Liver (tissue), 9 donors: ENCODE measurements around the gene BCAR3. TPM values are rescaled to one million over a fixed set of nuclear protein-coding genes. Genes with fewer than 3 reads are reported as not detected.

Experiments used
- DNase-seq: peaks from one replicate; pipeline ENCODE4 v3.0.0-alpha.2; 2017; ENCODE audit warnings: low spot score
- H3K27ac ChIP-seq, 2 donors: one replicate each; pipeline ENCODE4 v1.7.0; 2013; ENCODE audit warnings: inconsistent platforms in 2 of 2, low read length in 2 of 2, control low read depth in 1 of 2, low read depth in 1 of 2, mild to moderate bottlenecking in 1 of 2
- H3K27me3 ChIP-seq, 4 donors: one replicate each; pipeline versions ENCODE4 v1.6.1 to v1.7.0; 2013; ENCODE audit warnings: low read length in 3 of 4, inconsistent platforms in 1 of 4, mild to moderate bottlenecking in 1 of 4, moderate library complexity in 1 of 4; ENCODE audit not compliant: control insufficient read depth in 4 of 4, insufficient read depth in 4 of 4
- H3K36me3 ChIP-seq, 4 donors: one replicate each; pipeline versions ENCODE4 v1.6.1 to v1.7.0; 2013; ENCODE audit warnings: low read length in 3 of 4, mild to moderate bottlenecking in 3 of 4, low read depth in 1 of 4, moderate library complexity in 1 of 4; ENCODE audit not compliant: control insufficient read depth in 4 of 4, insufficient read depth in 3 of 4
- H3K4me1 ChIP-seq, 4 donors: one replicate each; pipeline versions ENCODE4 v1.6.1 to v1.7.0; 2013; ENCODE audit warnings: low read length in 3 of 4, mild to moderate bottlenecking in 3 of 4, moderate library complexity in 1 of 4; ENCODE audit not compliant: control insufficient read depth in 4 of 4, insufficient read depth in 4 of 4
- H3K4me3 ChIP-seq, 3 donors: one replicate each; pipeline versions ENCODE4 v1.6.1 to v1.7.0; 2013; ENCODE audit warnings: low read length in 3 of 3, control low read depth in 1 of 3, low read depth in 1 of 3, mild to moderate bottlenecking in 1 of 3
- H3K9ac ChIP-seq, 2 donors: one replicate each; pipeline ENCODE4 v1.7.0; 2013; ENCODE audit warnings: low read length in 2 of 2, mild to moderate bottlenecking in 2 of 2, moderate library complexity in 2 of 2, control low read depth in 1 of 2, low read depth in 1 of 2
- H3K9me3 ChIP-seq, 4 donors: one replicate each; pipeline versions ENCODE4 v1.6.1 to v1.7.0; 2013; ENCODE audit warnings: low read length in 3 of 4; ENCODE audit not compliant: control insufficient read depth in 4 of 4
- CTCF ChIP-seq: fragments of 150-350 bp; IDR thresholded peaks from 2 replicates; pipeline ENCODE4 v1.5.1; 2017; ENCODE audit warnings: improper control_type of control experiment, low read depth, low read length; ENCODE audit not compliant: missing input control
- FOXA1 ChIP-seq: IDR thresholded peaks from 2 replicates; pipeline ENCODE4 v1.6.1; 2016; ENCODE audit warnings: antibody characterized with exemption
- GABPA ChIP-seq, 2 donors: IDR thresholded peaks in 1 of 2; conservative IDR thresholded peaks in 1 of 2; 2 replicates each; pipeline ENCODE4 v1.6.1; 2016; ENCODE audit warnings: antibody characterized with exemption in 2 of 2, mild to moderate bottlenecking in 1 of 2, moderate library complexity in 1 of 2
- JUND ChIP-seq, 2 donors: IDR thresholded peaks; 2 replicates each; pipeline ENCODE4 v1.6.1; 2016; ENCODE audit warnings: antibody characterized with exemption in 2 of 2
- MAX ChIP-seq: IDR thresholded peaks from 2 replicates; pipeline ENCODE4 v1.6.1; 2016; ENCODE audit warnings: antibody characterized with exemption
- NR2F2 ChIP-seq: IDR thresholded peaks from 2 replicates; pipeline ENCODE4 v1.6.1; 2016; ENCODE audit warnings: antibody characterized with exemption
- RAD21 ChIP-seq, 2 donors: IDR thresholded peaks; 2 replicates each; pipeline ENCODE4 v1.6.1; 2016; ENCODE audit warnings: antibody characterized with exemption in 2 of 2, mild to moderate bottlenecking in 2 of 2
- RXRA ChIP-seq, 2 donors: IDR thresholded peaks; 2 replicates each; pipeline ENCODE4 v1.6.1; 2017 to 2018; ENCODE audit warnings: antibody characterized with exemption in 2 of 2, mild to moderate bottlenecking in 1 of 2
- TAF1 ChIP-seq: conservative IDR thresholded peaks from 2 replicates; pipeline ENCODE4 v1.6.1; 2016; ENCODE audit warnings: antibody characterized with exemption, mild to moderate bottlenecking
- YY1 ChIP-seq: IDR thresholded peaks from 2 replicates; pipeline ENCODE4 v1.6.1; 2016; ENCODE audit warnings: antibody characterized with exemption, mild to moderate bottlenecking
- WGBS: extraction: QIAGEN DNeasy Blood & Tissue Kit; methylation state at CpG from one replicate; pipeline ENCODE4 v1.1.7; 2013; 5-methylcytosine and 5-hydroxymethylcytosine counted together
- polyA plus RNA-seq, 2 donors: library from polyadenylated mRNA; stranded (reverse) in 1 of 2; unstranded in 1 of 2; fragments of 200-250 nt in 1 of 2; fragments of >200 nt in 1 of 2; fragmentation: Nextera tagmentation in 1 of 2; extraction: Ambion mirVana in 1 of 2; gene quantifications; one replicate each; pipeline versions ENCODE4 v1.2.1 to v1.2.3, GENCODE V29; 2013 to 2015
- total RNA-seq, 2 donors: library from RNA; depleted of rRNA; stranded (reverse); fragments of >200 nt; gene quantifications; one replicate each; pipeline ENCODE4 v1.2.3, GENCODE V29; 2014
- donor health status: healthy.
- donor health status: healthy.
- donor health status: healthy.
- donor health status: healthy.
- donor health status: healthy.

The BCAR3 gene
- total and polyA plus RNA-seq, 4 donors = 2.8 to 10.3 (median 7.7) TPM

GRCh38 chr1:93635614-93636543 lies 45.8 kb downstream of the BCAR3 start:
- TF ChIP-seq YY1 = no peak
- peak; percentile 66 for TF ChIP-seq NR2F2
- peak; percentile 25 to 60 for TF ChIP-seq RXRA (IDR thresholded peaks at IDR 0.05)
- H3K27me3 ChIP-seq = no peaks in the 10 kb centered on the region
- no peaks in the 10 kb centered on the region for H3K9me3 ChIP-seq
- H3K4me3 ChIP-seq = no peak overlapping the region
- DNase-seq = no peak
- no peaks in the 10 kb centered on the region for H3K4me1 ChIP-seq
- no peaks in the 10 kb centered on the region for H3K36me3 ChIP-seq
- no peak overlapping the region for H3K9ac ChIP-seq
- 82% methylated on average over 14 of the region's 14 CpGs for WGBS
- no peak overlapping the region for H3K27ac ChIP-seq

GRCh38 chr1:93633313-93633712 lies 48.3 kb downstream of the BCAR3 start:
- TF ChIP-seq YY1 (no peak), TAF1 (no peak), MAX (no peak), FOXA1 (no peak)
- Histone ChIP-seq H3K9me3 (no peaks in the 10 kb centered on the region), H3K36me3 (no peaks in the 10 kb centered on the region), H3K4me3 (no peak overlapping the region), H3K27ac (no peak overlapping the region), H3K4me1 (no peaks in the 10 kb centered on the region), H3K27me3 (no peaks in the 10 kb centered on the region), H3K9ac (no peak overlapping the region)
- 97% methylated on average over 4 of the region's 4 CpGs for WGBS
- DNase-seq = no peak

- Histone ChIP-seq H3K4me3 (no peak overlapping the region), H3K27ac (no peak overlapping the region), H3K27me3 (no peaks in the 10 kb centered on the region), H3K4me1 (no peaks in the 10 kb centered on the region), H3K9ac (no peak overlapping the region), H3K9me3 (no peaks in the 10 kb centered on the region), H3K36me3 (no peaks in the 10 kb centered on the region)
- TF ChIP-seq CTCF (peak; percentile 25), JUND (IDR thresholded peaks at IDR 0.05) (no peak), RAD21 (IDR thresholded peaks at IDR 0.05) (peak; percentile 55 to 73), GABPA (IDR thresholded peaks at IDR 0.05 in 1 of 2, conservative IDR thresholded peaks at IDR 0.05 in 1 of 2) (no peak)
- DNase-seq = no peak
- WGBS = 91% methylated on average over 5 of the region's 5 CpGs
Observed at GRCh38 chr1:93631626-93632365, 49.8 kb downstream of the BCAR3 start.
